Measurements from ENCODE around the gene CAPSL.
"Not testable (repeated sequence)": the region's sequence is repeated elsewhere in the genome, so short reads cannot be mapped to it uniquely, and the experiment has no call there.

Gene CAPSL

GRCh38 chr5:35904443-35905132 lies 33.8 kb downstream of the CAPSL start:
- DNase-seq: no peak

GRCh38 chr5:35903631-35904203 lies 34.7 kb downstream of the CAPSL start:
- no peak for DNase-seq

DNA sequence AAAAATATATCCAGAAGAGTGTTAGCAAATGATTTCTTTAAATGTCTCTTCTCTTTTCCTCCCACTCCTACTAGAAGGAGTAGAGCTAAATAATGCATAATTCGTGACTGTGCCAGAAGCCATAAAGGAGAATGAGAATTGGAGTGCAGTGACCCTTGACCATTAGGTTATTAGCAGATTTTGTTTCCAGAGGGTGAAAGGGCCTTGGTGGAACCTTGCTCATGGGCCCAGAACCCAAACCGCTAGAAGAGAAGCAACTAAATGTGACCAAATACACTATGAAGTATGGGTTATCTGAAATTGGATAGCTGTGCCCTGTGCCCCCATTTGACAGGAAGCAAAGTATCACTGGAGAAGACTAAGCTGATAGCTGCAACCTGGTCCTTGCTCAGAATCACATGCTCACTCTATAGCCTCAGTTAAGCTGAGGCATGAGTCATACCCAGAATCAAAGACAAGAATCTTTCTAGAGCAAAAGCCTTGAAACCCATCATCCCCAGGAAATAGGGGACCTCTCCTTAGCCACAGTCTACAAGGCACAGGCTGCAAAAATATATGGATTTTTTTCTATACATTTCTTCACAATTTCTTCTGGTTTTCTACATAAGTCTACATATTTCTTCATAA lies 36.3 kb downstream of the CAPSL start:
- DNase-seq: no peak

DNA sequence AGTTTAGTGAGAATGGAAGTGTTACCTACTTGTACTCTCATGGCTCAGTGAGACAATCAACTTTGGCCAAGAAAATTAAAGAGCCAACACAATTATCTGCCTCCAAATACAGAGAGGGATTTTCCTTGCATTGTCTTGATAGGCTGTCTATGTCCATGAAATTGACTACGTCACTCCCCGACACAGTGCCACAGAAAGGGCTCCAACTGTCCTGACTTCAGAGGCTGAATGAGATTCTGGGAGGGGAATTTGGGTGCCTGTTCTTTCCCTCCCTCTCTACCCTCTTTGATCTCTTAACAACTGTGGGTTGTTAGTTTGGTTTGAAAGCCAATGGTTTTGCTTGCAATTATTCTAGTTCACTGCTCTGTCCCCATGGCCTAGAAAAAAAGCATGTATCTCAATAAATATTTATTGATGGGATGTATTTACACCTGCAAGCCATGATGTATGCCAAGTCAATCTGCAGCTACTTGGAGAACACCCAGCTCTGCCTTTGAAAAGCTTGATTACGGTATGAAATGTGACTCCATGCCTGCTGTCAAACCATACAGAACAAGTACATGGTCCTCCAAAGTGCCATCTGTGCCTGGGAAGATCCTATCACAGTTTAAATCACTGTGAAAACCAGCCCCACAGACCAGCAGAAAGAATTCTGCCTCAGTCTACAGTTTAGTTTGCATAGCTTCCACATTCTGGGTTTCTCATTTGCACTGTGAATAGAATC lies 37.3 kb downstream of the CAPSL start:
- no peak for DNase-seq

DNA sequence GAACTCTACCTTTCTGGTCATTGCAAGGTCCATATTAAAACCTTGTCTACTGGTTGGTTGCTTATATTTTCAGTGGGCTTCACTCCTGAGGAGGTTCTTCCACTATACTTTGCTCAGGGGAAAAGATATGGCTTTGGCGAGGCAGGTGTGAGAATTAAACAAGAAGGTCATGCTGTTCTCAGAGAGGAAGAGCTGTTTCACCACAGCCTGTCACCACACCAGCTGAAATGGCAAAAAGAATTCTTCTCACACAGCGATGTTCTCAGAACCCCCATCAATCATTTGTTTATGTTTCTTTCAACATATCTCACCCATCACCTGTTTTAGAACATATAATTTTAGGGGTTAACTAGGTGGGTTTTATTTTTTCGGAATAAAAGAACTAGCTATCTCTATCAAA lies 38.6 kb downstream of the CAPSL start:
- DNase-seq: no peak

DNA sequence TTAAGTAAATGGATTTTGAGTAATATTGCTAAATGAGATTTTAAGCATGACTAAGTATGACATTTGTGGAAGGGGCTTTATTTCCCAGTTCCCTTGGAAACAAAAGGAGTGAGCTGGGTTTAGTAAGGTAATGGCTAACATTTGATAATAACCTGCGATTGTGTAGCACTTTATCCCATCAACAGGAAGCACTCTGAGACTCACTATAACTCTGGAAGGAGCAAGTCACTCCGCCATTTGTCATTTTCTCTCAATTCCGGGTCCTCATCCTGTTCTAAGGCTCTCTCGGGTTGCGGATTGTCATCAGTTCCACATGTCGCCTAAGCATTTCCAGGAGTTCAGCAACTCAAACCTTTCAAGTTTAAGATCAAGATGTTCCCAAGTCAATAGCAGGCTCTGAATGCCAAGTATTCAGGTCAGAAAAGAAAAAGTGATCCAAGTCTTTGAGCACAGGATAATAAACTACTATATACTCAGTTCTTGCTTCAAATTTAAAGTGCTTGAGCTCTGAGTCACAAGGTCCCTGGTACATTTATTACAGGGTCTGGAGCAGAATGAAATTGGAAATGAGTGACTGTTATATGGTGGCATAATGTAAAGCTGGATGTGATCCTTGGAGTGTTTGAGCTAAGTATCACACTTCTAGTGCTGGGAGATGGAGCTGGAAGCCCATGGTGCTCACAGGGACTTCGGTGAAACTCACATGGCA lies 39.3 kb downstream of the CAPSL start:
- no peak for DNase-seq

DNA sequence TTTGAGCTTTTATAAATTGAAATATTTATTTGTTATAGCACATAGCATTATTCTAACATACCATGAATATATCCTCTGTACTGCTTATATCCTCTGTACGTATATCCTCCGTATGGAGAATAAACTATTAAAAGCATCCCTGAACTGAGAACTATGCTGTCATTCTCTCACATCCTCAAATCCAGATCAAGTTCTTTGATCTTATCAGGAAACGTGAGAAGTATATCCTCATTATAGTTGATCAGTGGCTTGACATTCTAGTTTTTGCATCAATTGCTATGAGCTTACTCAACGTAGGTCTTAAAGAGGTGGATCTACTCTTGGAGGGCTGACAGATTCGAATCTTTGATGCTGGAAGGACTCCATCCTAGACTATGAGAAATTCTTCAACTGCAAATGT lies 44.3 kb downstream of the CAPSL start:
- DNase-seq: no peak

DNA sequence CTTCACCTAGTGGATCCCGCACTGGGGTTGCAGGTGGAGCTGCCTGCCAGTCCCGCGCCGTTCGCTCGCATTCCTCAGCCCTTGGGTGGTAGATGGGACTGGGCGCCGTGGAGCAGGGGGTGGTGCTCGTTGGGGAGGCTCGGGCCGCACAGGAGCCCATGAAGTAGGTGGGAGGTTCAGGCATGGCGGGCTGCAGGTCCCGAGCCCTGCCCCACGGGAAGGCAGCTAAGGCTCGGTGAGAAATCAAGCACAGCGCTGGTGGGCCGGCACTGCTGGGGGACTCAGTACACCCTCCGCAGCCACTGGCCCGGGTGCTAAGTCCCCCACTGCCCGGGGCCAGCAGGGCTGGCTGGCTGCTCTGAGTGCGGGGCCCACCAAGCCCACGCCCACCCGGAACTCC lies 45.6 kb downstream of the CAPSL start:
- not testable (repeated sequence) for DNase-seq

DNA sequence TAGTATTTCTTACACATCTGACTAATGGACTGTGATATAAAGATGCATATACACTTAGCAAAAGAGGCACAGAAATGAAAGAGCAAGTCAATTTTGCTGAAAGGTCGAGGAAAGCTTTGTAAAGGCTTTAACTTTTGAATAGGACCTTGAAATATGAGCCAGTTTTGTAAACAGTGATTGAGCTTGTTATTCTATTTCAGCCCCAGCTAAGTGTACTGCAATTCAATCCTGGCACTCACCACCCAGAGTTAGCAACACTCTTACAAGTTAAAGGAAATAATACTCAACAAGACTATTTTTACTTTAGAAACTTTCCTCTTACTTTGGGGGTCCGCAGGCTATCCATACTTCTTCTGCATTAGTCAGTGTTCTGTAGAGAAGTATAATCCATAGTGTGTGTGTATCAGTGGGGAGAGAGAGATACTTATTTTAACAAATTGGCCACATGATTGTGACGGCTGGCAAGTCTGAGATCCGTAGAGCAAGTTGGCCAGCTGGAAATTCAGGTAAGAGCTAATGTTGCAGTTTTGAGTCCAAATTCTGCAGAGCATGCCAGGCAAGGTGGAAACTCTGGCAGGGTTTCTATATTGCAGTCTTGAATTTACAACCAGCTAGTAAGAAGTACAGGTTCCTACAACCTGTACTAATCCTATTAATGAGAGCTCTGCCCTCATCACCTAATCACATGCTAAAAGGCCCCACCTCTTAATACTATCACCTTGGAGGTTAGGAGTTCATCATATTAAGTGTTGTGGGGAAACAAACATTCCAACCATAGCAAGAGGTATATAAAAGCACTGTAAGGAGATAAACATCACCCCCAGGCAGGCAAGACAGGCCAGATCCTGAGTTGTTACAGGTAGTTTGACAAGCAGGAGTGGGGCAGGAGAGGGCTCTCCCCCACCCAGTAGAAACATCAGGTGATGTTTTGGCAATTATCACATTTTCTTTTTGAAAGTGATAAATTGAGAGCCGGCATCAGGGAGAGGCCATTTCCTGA lies 48.1 kb downstream of the CAPSL start:
- DNase-seq: no peak

DNA sequence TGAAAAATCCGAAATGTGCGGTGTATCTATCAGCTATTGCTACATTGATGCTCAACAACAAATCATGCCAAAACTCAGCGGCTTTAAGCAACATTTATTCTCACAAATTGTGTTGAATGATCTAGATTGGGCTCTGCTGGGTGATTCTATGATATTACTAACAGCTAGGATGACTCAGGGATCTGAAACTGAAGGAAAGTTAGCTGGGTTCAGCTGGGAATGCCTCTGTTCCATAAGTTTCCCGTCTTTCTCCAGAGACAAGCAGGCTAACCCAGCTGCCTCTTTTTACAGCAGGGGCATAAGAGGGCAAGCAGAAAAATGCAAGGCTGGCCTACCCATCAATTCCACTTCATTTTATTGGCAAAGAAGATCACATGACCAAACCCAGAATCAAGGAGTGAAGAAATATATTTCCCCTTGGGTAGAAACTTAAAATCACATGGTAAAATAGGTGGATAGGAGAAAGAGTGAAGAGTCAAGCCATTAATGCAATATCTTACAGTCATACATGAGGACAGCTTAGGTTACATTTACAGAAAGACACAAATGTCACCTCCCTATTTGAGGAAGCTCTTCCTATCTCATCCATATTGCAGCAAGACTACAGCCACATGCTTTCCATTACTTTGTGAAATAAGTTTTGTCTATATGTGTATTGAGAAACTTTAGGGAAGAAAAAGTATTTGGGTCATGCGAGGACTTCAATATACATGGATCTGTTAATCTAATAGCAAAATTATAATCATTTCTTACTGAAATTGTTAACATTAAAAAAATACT lies 50.9 kb downstream of the CAPSL start:
- DNase-seq: no peak

- no peak for DNase-seq
These were observed 52.0 kb downstream of the CAPSL start for GRCh38 chr5:35886381-35886780.

- no peak for DNase-seq
These were observed 53.6 kb downstream of the CAPSL start for GRCh38 chr5:35884773-35885172.

- DNase-seq: no peak
These were observed 54.1 kb downstream of the CAPSL start for GRCh38 chr5:35884191-35884769.

DNA sequence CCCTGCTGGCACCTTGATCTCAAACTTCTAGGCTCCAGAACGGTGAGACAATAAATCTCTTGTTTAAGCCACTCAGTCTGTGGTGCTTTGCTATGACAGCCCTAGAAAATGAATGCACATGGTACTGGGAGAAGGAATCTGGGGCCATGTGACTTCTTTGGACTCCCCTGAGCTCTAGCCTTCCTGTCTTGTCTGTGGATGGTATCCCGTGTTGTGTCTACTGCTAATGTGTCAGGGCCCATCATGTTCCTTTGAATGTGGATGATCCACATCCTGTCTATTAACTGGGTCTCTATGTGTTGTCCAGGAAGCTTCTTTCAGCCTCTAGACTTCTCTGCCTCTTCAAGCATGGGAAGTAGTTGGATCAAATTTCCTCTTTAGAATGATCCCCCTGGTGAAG lies 56.7 kb downstream of the CAPSL start:
- DNase-seq: no peak

- no peak for DNase-seq
These were observed 58.3 kb downstream of the CAPSL start for GRCh38 chr5:35880156-35880555.

- DNase-seq: no peak
These were observed 58.8 kb downstream of the CAPSL start for GRCh38 chr5:35879649-35880048.

GRCh38 chr5:35879096-35879495 lies 59.3 kb downstream of the CAPSL start:
- DNase-seq: no peak

DNA sequence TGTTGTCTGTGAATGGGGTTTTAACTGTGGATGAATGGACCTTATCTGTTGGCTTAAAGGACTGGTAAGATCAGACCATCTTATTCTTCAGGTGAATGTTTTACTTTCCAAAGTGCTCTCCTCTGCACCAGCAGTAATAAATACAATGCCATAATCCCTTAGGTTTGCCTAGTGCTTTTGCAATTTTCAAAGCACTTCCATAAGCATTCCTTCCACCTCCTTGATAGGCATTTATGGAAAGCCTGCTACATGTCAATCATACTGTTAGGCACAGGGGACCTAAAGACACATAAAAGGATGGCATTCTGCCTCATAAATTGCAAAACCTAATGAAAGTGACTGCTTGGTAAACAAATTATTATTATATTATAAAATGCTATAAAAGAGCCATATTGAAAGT lies 60.3 kb downstream of the CAPSL start:
- DNase-seq: no peak

DNA sequence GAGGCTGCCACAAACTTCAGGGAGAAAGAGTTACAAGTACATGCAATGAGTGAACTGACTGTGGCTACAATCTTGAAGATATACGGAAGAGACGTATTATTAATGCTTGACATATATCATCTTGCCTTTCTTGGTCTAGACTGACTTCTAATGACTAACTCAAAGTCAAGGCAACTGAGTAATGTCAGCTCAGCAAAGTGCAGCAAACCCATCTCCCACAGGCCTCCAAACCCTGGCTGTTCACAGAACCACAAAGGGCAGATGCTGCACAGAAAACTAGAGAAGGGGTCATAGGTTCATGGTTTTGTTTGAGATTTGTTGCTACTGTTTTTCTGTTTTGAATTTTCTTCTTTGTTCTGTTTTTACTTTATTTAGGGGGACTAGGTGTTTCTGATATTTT lies 60.8 kb downstream of the CAPSL start:
- no peak for DNase-seq

DNA sequence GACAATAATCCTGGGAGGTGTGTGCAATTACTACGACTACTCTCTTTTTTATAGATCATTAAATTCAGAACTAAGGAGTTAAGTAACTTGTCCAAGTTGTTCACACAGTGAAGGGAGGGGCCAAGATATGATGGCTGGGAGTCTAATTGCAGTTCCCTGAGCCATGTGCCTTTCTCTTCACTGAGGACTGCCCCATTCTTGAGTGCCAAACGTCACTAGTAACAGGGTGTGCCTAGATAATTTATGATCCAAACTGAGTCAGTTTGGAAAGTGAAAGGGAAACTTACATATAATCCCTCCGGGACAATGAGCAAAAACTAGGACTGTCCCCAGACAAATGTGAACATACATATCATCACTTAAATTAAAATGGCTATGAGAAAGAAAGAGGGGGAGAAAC lies 61.5 kb downstream of the CAPSL start:
- no peak for DNase-seq
